Measurements from ENCODE around the gene ERICH4.

- TF ChIP-seq TCF7L2 (IDR thresholded peaks at IDR 0.05; ENCODE audit: borderline replicate concordance, extremely low read depth, insufficient read depth, insufficient read length): no peak
- TF ChIP-seq ELF1 (IDR thresholded peaks at IDR 0.05; ENCODE audit: borderline replicate concordance, low read depth): no peak
- TF ChIP-seq CTCF (IDR thresholded peaks at IDR 0.05 in 2 of 3, conservative IDR thresholded peaks at IDR 0.05 in 1 of 3; ENCODE audit: borderline replicate concordance in 1 of 3, insufficient read depth in 1 of 3, low read depth in 2 of 3, low read length in 2 of 3): no peak
- TF ChIP-seq EZH2 (IDR thresholded peaks at IDR 0.05): no peak
- TF ChIP-seq JUND (IDR thresholded peaks at IDR 0.05): no peak
Measured at GRCh38 chr19:41411100-41411967, 31.6 kb upstream of the ERICH4 start.

Measured in HCT116 (cell line).